K562 (cell line): ENCODE results near the gene PREB. TPM values are rescaled to one million over a fixed set of nuclear protein-coding genes. Genes with fewer than 3 reads are reported as not detected.

Source experiments
- ATAC-seq: fragments of 200-7000 bp; cut with Tn5 transposase; 3 replicates; pipeline ENCODE4 v1.9.1; 2020; ENCODE audit warnings: moderate library complexity
- BruUV-seq: library from RNA; stranded (reverse); fragments of 400-500 nt; replicated peaks from 2 replicates; lab custom pipeline; 2021; lab: Mats Ljungman, UMichigan
- CTCF ChIA-PET: fragments of 300-600 bp; formaldehyde crosslinking; extraction: SDS; loops from one replicate; lab custom pipeline; 2021; ENCODE audit warnings: low intra/inter-chr PET ratio; lab: Yijun Ruan, JAX
- POLR2A ChIA-PET: fragments of 300-600, 350-650 bp; sonication (Branson Sonifier 250); formaldehyde crosslinking; extraction: SDS; loops from one replicate; lab custom pipeline; 2021; ENCODE audit warnings: antibody characterized with exemption, inconsistent platforms; lab: Yijun Ruan, JAX
- DNase-seq, 4 experiments: peaks; one replicate each; pipeline versions ENCODE4 v3.0.0 to v3.0.0-alpha.2; 2011 to 2018; ENCODE audit warnings: low spot score in 3 of 4, mixed read lengths in 3 of 4; ENCODE audit errors: extremely low read depth in 1 of 4
- FAIRE-seq: peaks from 2 replicates; lab custom pipeline; 2011; peaks lifted over from hg19 to GRCh38; lab: Jason Lieb, UNC
- H2AFZ ChIP-seq: 2 replicates; pipeline ENCODE4 v1.6.0; 2011; ENCODE audit warnings: low read depth, low read length, control low read depth, inconsistent platforms
- H3K27ac ChIP-seq: fragments of 200-600 bp; 3 replicates; pipeline ENCODE4 v1.8.0; 2011; ENCODE audit warnings: low read depth, mild to moderate bottlenecking, control low read depth, inconsistent platforms, low read length, moderate library complexity, mixed read lengths; ENCODE audit errors: extremely low read depth
- H3K27me3 ChIP-seq, 2 experiments: fragments of 300-600 bp in 1 of 2; 2 replicates in 1 of 2; 3 replicates in 1 of 2; pipeline versions ENCODE4 v1.6.0 to v1.8.0; 2011; ENCODE audit warnings: inconsistent platforms in 2 of 2, low read length in 2 of 2, mild to moderate bottlenecking in 1 of 2, mixed read lengths in 1 of 2, moderate library complexity in 1 of 2; ENCODE audit not compliant: control insufficient read depth in 2 of 2, insufficient read depth in 2 of 2
- H3K36me3 ChIP-seq: fragments of 300-600 bp; 3 replicates; pipeline ENCODE4 v1.8.0; 2011; ENCODE audit warnings: mild to moderate bottlenecking, low read length, inconsistent platforms; ENCODE audit not compliant: control insufficient read depth, insufficient read depth
- H3K4me1 ChIP-seq, 2 experiments: fragments of 200-600 bp in 1 of 2; replicated peaks in 1 of 2; 2 replicates in 1 of 2; 3 replicates in 1 of 2; pipeline versions ENCODE4 v1.5.1 to v1.8.0; 2011; ENCODE audit warnings: inconsistent platforms in 2 of 2, low read length in 2 of 2, mild to moderate bottlenecking in 1 of 2, mixed read lengths in 1 of 2, moderate library complexity in 1 of 2; ENCODE audit not compliant: control insufficient read depth in 2 of 2, insufficient read depth in 2 of 2
- H3K4me2 ChIP-seq: 2 replicates; pipeline ENCODE4 v1.6.1; 2011; ENCODE audit warnings: low read length, control low read depth, inconsistent platforms, mixed read lengths; ENCODE audit not compliant: insufficient read depth
- H3K4me3 ChIP-seq: fragments of 200-600 bp; sonication (generic), shearing (Covaris generic); 2 replicates; pipeline ENCODE4 v1.5.1; 2016; ENCODE audit warnings: control low read depth, inconsistent platforms
- H3K79me2 ChIP-seq: fragments of 200-600 bp; 3 replicates; pipeline ENCODE4 v1.8.0; 2011; ENCODE audit warnings: low read length, inconsistent platforms; ENCODE audit not compliant: control insufficient read depth, insufficient read depth
- H3K9ac ChIP-seq, 2 experiments: 2 replicates each; pipeline versions ENCODE4 v1.6.0 to v1.6.1; 2011; ENCODE audit warnings: low read depth in 2 of 2, low read length in 2 of 2, control low read depth in 1 of 2, inconsistent platforms in 1 of 2, mild to moderate bottlenecking in 1 of 2, mixed read lengths in 1 of 2; ENCODE audit not compliant: insufficient read depth in 1 of 2
- H3K9me1 ChIP-seq: one replicate; pipeline ENCODE4 v1.6.0; 2011; ENCODE audit warnings: inconsistent platforms, mild to moderate bottlenecking, low read length, moderate library complexity; ENCODE audit not compliant: control insufficient read depth, insufficient read depth
- H3K9me3 ChIP-seq: replicated peaks from 2 replicates; pipeline ENCODE4 v1.5.1; 2011; ENCODE audit warnings: low read depth, low read length, inconsistent platforms; ENCODE audit not compliant: control insufficient read depth, insufficient read depth
- H4K20me1 ChIP-seq: replicated peaks from 2 replicates; pipeline ENCODE4 v1.6.1; 2011; ENCODE audit warnings: low read length, inconsistent platforms, mixed read lengths; ENCODE audit not compliant: control insufficient read depth, insufficient read depth
- ATF1 ChIP-seq, 2 experiments: fragments of 450-650 bp in 1 of 2; IDR thresholded peaks; 2 replicates each; pipeline ENCODE4 v1.6.1; 2016; ENCODE audit warnings: missing compliant biosample characterization in 1 of 2, missing genetic modification characterization in 1 of 2
- FOXA1 ChIP-seq: fragments of 450-650 bp; IDR thresholded peaks from 2 replicates; pipeline ENCODE4 v1.6.1; 2016; ENCODE audit warnings: mild to moderate bottlenecking, borderline replicate concordance
- FOXK2 ChIP-seq, 2 experiments: fragments of 450-650 bp; IDR thresholded peaks in 1 of 2; conservative IDR thresholded peaks in 1 of 2; 2 replicates each; pipeline ENCODE4 v1.6.1; 2016; ENCODE audit warnings: low read depth in 2 of 2, mild to moderate bottlenecking in 1 of 2
- HNRNPLL ChIP-seq: fragments of 200-400 bp; formaldehyde crosslinking; IDR thresholded peaks from 2 replicates; pipeline ENCODE4 v1.6.1; 2017; ENCODE audit warnings: low read length, low read depth, mild to moderate bottlenecking; ENCODE audit not compliant: poor library complexity, severe bottlenecking
- KLF1 ChIP-seq: fragments of 450-650 bp; IDR thresholded peaks from 2 replicates; pipeline ENCODE4 v1.6.1; 2016; ENCODE audit warnings: missing genetic modification characterization, missing compliant biosample characterization
- PTRF ChIP-seq: fragments of 450-650 bp; IDR thresholded peaks from 2 replicates; pipeline ENCODE4 v1.6.1; 2016; ENCODE audit warnings: mild to moderate bottlenecking, missing genetic modification characterization, missing compliant biosample characterization
- RBM25 ChIP-seq: fragments of 200-400 bp; formaldehyde crosslinking; IDR thresholded peaks from 2 replicates; pipeline ENCODE4 v1.6.1; 2018; ENCODE audit warnings: low read length, low read depth, moderate library complexity; ENCODE audit not compliant: severe bottlenecking
- SNRNP70 ChIP-seq: fragments of 200-400 bp; formaldehyde crosslinking; optimal IDR thresholded peaks from 2 replicates; pipeline ENCODE3; 2017; ENCODE audit warnings: low read depth, low read length
- TGIF2 ChIP-seq: sonication (generic); formaldehyde crosslinking; IDR thresholded peaks from 2 replicates; pipeline ENCODE4 v1.8.1; 2022; ENCODE audit warnings: mild to moderate bottlenecking, missing genetic modification reagents, moderate library complexity
- THAP7 ChIP-seq: fragments of 250-450 bp; sonication (Bioruptor Pico); IDR thresholded peaks from 2 replicates; pipeline ENCODE4 v1.5.0; 2021
- ZNF512 ChIP-seq: IDR thresholded peaks from 2 replicates; pipeline ENCODE4 v1.6.1; 2016; ENCODE audit warnings: missing genetic modification characterization, missing compliant biosample characterization
- WGBS: fragments of 100-300 bp; shearing (Covaris generic); methylation state at CpG from one replicate; pipeline ENCODE4 v1.1.6; 2016; ENCODE audit warnings: low coverage, mixed read lengths; ENCODE audit not compliant: insufficient coverage; ENCODE audit errors: missing lambda C conversion rate; 5-methylcytosine and 5-hydroxymethylcytosine counted together
- in situ Hi-C: fragments of 300-500 bp; cut with MboI; formaldehyde crosslinking; loops from 4 replicates; pipeline ENCODE4 v1.15.0; 2018; ENCODE audit warnings: inconsistent platforms, mixed read lengths
- intact Hi-C: fragments of 100-400 bp; cut with micrococcal nuclease; formaldehyde crosslinking; loops from 2 replicates; pipeline ENCODE4 v1.14.2; 2022
- polyA plus RNA-seq, 8 experiments: library from polyadenylated mRNA; depleted of rRNA in 4 of 8; stranded (reverse) in 5 of 8; unstranded in 3 of 8; fragments of >200 nt; fragmentation: Nextera tagmentation in 2 of 8; fragmentation: Illumina TruSeq in 1 of 8; extraction: Ambion mirVana in 2 of 8; extraction: Trizol in 1 of 8; gene quantifications; 2 replicates each; pipeline versions ENCODE4 v1.2.1 to v1.2.3, GENCODE V29; 2011 to 2014; ENCODE audit warnings: inconsistent platforms in 1 of 8, missing spikeins in 1 of 8
- total RNA-seq, 7 experiments: library from RNA; depleted of rRNA in 6 of 7; stranded (reverse); fragments of >200 nt in 6 of 7; fragmentation: Illumina TruSeq in 2 of 7; extraction: Trizol in 2 of 7; gene quantifications; 2 replicates each; pipeline versions ENCODE4 v1.2.1 to v1.2.3, GENCODE V29; 2011 to 2021; ENCODE audit warnings: low replicate concordance in 1 of 7
- TF ChIP-seq, protein P1 (sequence below): sonication (generic); formaldehyde crosslinking; IDR thresholded peaks from 2 replicates; pipeline ENCODE4 v1.9.0; 2022; ENCODE audit warnings: mild to moderate bottlenecking, missing genetic modification reagents

PREB gene
- total and polyA plus RNA-seq, 9 of the 15 experiments (the other 6 are each of a cell fraction or from before 2014, with no cell fraction given) = 35.1 to 84.2 (median 67.2) TPM

GRCh38 chr2:27122791-27123190 lies 11.6 kb downstream of the PREB start:
- ChIA-PET POLR2A (interaction anchor here (0.7 to 4.1 kb wide), 4 partner anchors 10 to 354 kb away, joined by 3 to 17 read pairs (median 3); no protein-coding TSS in a partner anchor), CTCF (no interaction called here)
- DNase-seq (no peak), ATAC-seq (no peak), FAIRE-seq (no peak)
- H3K27me3 ChIP-seq = peaks cover 7 to 11% of the 10 kb centered on the region in 2 experiments; a peak in 4 of 5 replicates
- 58% methylated on average over 7 of the region's 7 CpGs for WGBS
- peak; percentile 1 for TF ChIP-seq HNRNPLL
- TF ChIP-seq TGIF2 = no peak
- no peak overlapping the region for H3K9ac ChIP-seq
- no peak overlapping the region for H3K4me3 ChIP-seq
- peak overlapping the region; percentile 82 for H3K4me2 ChIP-seq
- H3K9me3 ChIP-seq = no peaks in the 10 kb centered on the region
- H2AFZ ChIP-seq = peak overlapping the region; percentile 98
- in situ Hi-C loops = no loop called here
- no TSS peak for BruUV-seq
- H3K27ac ChIP-seq = no peak overlapping the region
- H4K20me1 ChIP-seq = no peaks in the 10 kb centered on the region
- intact Hi-C loops = no loop called here
- peaks cover 10 to 23% of the 10 kb centered on the region in 2 experiments; a peak in 4 of 5 replicates for H3K4me1 ChIP-seq
- no peaks in the 10 kb centered on the region for H3K9me1 ChIP-seq
- no peaks in the 10 kb centered on the region for H3K36me3 ChIP-seq
- H3K79me2 ChIP-seq = no peaks in the 10 kb centered on the region

DNA sequence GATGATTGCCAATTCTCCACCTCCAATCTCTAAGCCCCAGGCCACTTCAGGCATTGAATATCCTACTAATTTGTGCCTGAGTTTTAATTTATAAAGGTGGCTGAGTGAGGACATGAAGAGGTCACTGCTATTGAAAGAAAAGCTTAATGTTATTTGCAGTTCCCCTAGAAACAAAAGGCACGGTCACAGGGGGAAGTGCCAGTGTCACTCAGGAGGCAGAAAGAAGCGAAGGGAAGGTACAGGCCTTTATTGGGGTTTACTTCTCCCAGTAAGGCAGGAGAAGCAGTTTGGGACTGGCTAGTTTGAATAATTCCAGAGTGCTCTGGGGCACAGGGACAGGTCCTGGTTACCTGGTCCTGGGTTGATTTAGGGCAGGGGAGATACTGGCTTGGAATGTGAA lies 12.5 kb downstream of the PREB start:
- WGBS = 27% methylated on average over 2 of the region's 2 CpGs
- no peaks in the 10 kb centered on the region for H3K79me2 ChIP-seq
- no peaks in the 10 kb centered on the region for H3K9me3 ChIP-seq
- no peaks in the 10 kb centered on the region for H3K36me3 ChIP-seq
- intact Hi-C loops (no loop called here), in situ Hi-C loops (no loop called here)
- ATAC-seq (no peak), DNase-seq (no peak), FAIRE-seq (no peak)
- H2AFZ ChIP-seq = no peak overlapping the region
- H3K4me2 ChIP-seq = no peak overlapping the region
- H3K4me3 ChIP-seq = no peak overlapping the region
- BruUV-seq = no TSS peak
- H4K20me1 ChIP-seq = no peaks in the 10 kb centered on the region
- peaks cover 10 to 23% of the 10 kb centered on the region in 2 experiments; a peak in 4 of 5 replicates for H3K4me1 ChIP-seq
- POLR2A ChIA-PET = interaction anchor here (0.7 to 0.8 kb wide), 2 partner anchors 180 to 353 kb away, joined by 3 read pairs; no protein-coding TSS in a partner anchor
- H3K9me1 ChIP-seq = no peaks in the 10 kb centered on the region
- no peak overlapping the region for H3K9ac ChIP-seq
- peaks cover 7 to 11% of the 10 kb centered on the region in 2 experiments; a peak in 4 of 5 replicates for H3K27me3 ChIP-seq
- H3K27ac ChIP-seq = no peak overlapping the region
- CTCF ChIA-PET = no interaction called here
- TF ChIP-seq KLF1 = no peak
- TF ChIP-seq SNRNP70 = no peak
- TF ChIP-seq FOXA1 = no peak
- no peak for TF ChIP-seq FOXK2 (conservative IDR thresholded peaks at IDR 0.05 in 1 of 2, IDR thresholded peaks at IDR 0.05 in 1 of 2; ENCODE audit: low read depth in 2 of 2)
- TF ChIP-seq ZNF512 (tag) = no peak
- no peak for TF ChIP-seq ATF1 (CRISPR knock-in tag; IDR thresholded peaks at IDR 0.05)
- TF ChIP-seq ATF1 (tag; IDR thresholded peaks at IDR 0.05) = no peak
- no peak for TF ChIP-seq RBM25
- no peak for TF ChIP-seq THAP7 (CRISPR knock-in tag)
- TF ChIP-seq PTRF = no peak
- TF ChIP-seq, protein P1, sequence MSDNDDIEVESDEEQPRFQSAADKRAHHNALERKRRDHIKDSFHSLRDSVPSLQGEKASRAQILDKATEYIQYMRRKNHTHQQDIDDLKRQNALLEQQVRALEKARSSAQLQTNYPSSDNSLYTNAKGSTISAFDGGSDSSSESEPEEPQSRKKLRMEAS (CRISPR knock-in tag) = no peak
